Esophagus (tissue), 2 donors: ENCODE measurements around the gene MYOM1. TPM values are rescaled to one million over a fixed set of nuclear protein-coding genes. Genes with fewer than 3 reads are reported as not detected.

ENCODE experiments used
- H3K27ac ChIP-seq, 2 donors: one replicate each; pipeline ENCODE4 v1.5.1; 2013; ENCODE audit warnings: low read depth in 2 of 2, mild to moderate bottlenecking in 2 of 2, inconsistent platforms in 1 of 2, low read length in 1 of 2, moderate library complexity in 1 of 2
- H3K27me3 ChIP-seq, 2 donors: one replicate each; pipeline ENCODE4 v1.6.1; 2013; ENCODE audit warnings: low read length in 2 of 2, control low read depth in 1 of 2, mild to moderate bottlenecking in 1 of 2; ENCODE audit not compliant: insufficient read depth in 2 of 2, control insufficient read depth in 1 of 2
- H3K36me3 ChIP-seq, 2 donors: one replicate each; pipeline ENCODE4 v1.6.1; 2013; ENCODE audit warnings: low read length in 1 of 2; ENCODE audit not compliant: control insufficient read depth in 2 of 2, insufficient read depth in 2 of 2
- H3K4me1 ChIP-seq, 2 donors: one replicate each; pipeline ENCODE4 v1.6.1; 2013; ENCODE audit warnings: low read length in 1 of 2; ENCODE audit not compliant: control insufficient read depth in 2 of 2, insufficient read depth in 2 of 2
- H3K4me3 ChIP-seq, 2 donors: one replicate each; pipeline ENCODE4 v1.5.1; 2013; ENCODE audit warnings: low read length in 2 of 2, mild to moderate bottlenecking in 2 of 2, low read depth in 1 of 2, moderate library complexity in 1 of 2
- H3K9me3 ChIP-seq, 2 donors: one replicate each; pipeline ENCODE4 v1.6.1; 2013; ENCODE audit warnings: mild to moderate bottlenecking in 2 of 2, low read depth in 1 of 2, low read length in 1 of 2, moderate library complexity in 1 of 2; ENCODE audit not compliant: control insufficient read depth in 2 of 2, insufficient read depth in 1 of 2
- WGBS, 2 donors: extraction: QIAGEN DNeasy Blood & Tissue Kit; methylation state at CpG; one replicate each; pipeline ENCODE4 v1.1.7; 2013; 5-methylcytosine and 5-hydroxymethylcytosine counted together
- polyA plus RNA-seq, 2 donors: library from polyadenylated mRNA; stranded (reverse); fragments of 200-250 nt; gene quantifications; one replicate each; pipeline ENCODE4 v1.2.3, GENCODE V29; 2013
- donor health status: healthy with polysubstance abuse.
- donor health status: Bipolar disorder and iron deficiency.

The MYOM1 gene
- polyA plus RNA-seq, 2 donors, result 1.6 to 1.7 TPM

DNA sequence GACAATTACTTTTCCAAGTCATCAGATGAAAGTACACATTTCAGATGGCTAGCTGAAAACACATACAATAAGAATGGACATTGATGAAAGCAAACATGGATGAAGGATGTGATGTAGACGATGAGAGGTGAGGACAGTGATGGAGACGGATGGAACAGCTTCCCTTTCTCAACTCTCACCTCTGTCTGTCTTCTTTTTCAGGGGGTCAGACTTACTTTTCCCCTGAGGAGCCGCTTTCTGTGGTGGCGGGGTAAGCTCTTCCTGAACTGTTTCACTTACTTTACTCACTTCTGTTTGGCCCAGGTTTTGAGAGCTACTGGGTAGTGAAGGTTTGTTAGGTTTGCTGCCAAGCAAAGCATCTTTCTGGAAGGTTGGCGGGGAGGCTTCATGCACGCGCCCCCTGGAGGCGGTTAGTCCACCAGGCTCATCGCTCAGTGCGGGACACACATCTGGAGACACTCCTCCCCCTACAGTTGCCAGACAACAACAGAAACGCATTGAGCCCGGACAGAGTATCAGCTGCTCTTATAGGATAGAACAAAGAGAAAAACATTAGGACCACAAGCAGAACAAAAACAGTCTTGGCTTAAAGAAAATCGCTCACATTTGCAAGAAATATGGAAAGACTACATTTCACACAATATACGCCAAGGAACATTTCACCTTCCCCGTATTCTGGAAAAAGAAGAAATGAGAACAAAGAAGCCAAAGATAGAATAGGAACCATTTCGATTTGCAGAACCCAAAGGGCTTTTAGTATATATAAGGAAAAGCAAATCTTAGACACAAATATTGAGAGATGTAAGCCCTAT, 90.5 kb downstream of the MYOM1 start:
- 30 to 31% methylated on average over 16 of the region's 16 CpGs for WGBS, 2 donors
- Histone ChIP-seq H3K36me3 (no peaks in the 10 kb centered on the region), H3K27me3 (no peaks in the 10 kb centered on the region), H3K4me1 (peaks cover 0 to 2% of the 10 kb centered on the region in 2 donors), H3K27ac (peak overlapping the region in 1 of 2 donors; percentile 7), H3K9me3 (no peaks in the 10 kb centered on the region), H3K4me3 (no peak overlapping the region)

DNA sequence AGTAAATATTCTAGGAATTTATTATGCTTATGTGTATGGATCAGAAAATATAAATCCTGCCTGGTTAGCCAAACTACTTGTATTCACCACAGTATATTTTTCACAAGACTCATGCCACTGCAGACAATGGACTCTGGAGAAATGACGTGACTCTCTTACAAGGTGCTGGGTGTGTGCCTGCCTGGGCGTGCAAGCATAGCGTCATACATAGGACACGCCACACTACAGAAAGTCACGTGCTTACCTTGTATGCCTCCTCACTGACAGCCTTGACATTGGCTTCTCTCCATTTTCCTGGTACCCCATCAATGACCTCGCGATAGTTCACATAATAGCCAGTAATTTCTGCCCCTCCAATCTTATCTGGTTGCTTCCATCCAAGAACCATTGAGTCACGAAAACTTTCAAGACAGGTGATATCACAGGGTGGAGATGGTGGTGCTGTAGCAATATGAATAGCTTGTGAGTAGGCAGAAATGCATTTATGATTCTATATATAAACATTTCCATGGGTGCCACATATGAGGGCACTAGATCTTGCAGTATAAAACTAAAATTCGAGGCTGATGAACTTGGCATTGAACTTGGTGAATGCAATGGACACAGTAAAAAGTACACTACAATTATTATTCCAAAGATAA, 93.2 kb downstream of the MYOM1 start:
- Histone ChIP-seq H3K9me3 (no peaks in the 10 kb centered on the region), H3K4me3 (no peak overlapping the region), H3K36me3 (no peaks in the 10 kb centered on the region), H3K27ac (no peak overlapping the region), H3K27me3 (no peaks in the 10 kb centered on the region), H3K4me1 (peaks cover 0 to 2% of the 10 kb centered on the region in 2 donors)
- WGBS, 2 donors, result 81 to 82% methylated on average over 9 of the region's 9 CpGs

DNA sequence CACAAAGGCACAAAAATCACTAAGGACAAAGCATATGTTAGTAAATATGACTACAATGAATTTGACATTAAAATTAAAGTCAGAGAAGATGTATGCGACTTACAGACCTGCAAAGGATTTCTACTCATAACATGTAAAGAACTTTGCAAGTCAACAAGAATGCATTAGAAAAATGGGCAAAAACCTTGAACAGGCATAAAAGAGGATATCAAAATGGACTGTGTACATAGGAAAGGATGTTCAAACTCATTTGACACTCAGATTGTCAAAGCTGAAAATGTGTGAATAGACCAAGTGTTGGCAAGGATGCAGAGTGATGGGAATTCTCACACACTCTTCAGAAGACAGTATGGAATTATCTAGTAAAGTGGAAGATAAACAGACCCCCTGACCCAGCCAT, 94.9 kb downstream of the MYOM1 start:
- no peaks in the 10 kb centered on the region for H3K36me3 ChIP-seq
- no peaks in the 10 kb centered on the region for H3K27me3 ChIP-seq
- H3K9me3 ChIP-seq, result no peaks in the 10 kb centered on the region
- peaks cover 0 to 2% of the 10 kb centered on the region in 2 donors for H3K4me1 ChIP-seq
- no peak overlapping the region for H3K27ac ChIP-seq
- WGBS, 2 donors, result 100% methylated on average over 1 of the region's 1 CpG
- no peak overlapping the region for H3K4me3 ChIP-seq

- Histone ChIP-seq H3K4me1 (peaks cover 0 to 2% of the 10 kb centered on the region in 2 donors), H3K9me3 (no peaks in the 10 kb centered on the region), H3K36me3 (no peaks in the 10 kb centered on the region), H3K27ac (no peak overlapping the region), H3K27me3 (no peaks in the 10 kb centered on the region), H3K4me3 (no peak overlapping the region)
- 96 to 97% methylated on average over 5 of the region's 5 CpGs for WGBS, 2 donors
Observed at GRCh38 chr18:3122851-3123250, 96.9 kb downstream of the MYOM1 start.

- 66 to 76% methylated on average over 2 of the region's 2 CpGs for WGBS, 2 donors
Observed at GRCh38 chr18:3121259-3121658, 98.5 kb downstream of the MYOM1 start.

GRCh38 chr18:3120356-3120755, 99.4 kb downstream of the MYOM1 start:
- Histone ChIP-seq H3K4me1 (peaks cover 0 to 3% of the 10 kb centered on the region in 2 donors), H3K27ac (peak overlapping the region; percentile 55 to 73)
- WGBS, 2 donors, result 75 to 84% methylated on average over 9 of the region's 9 CpGs

More at GRCh38 chr18:3121259-3121658, 98.5 kb downstream of the MYOM1 start:
- Histone ChIP-seq H3K27ac (no peak overlapping the region), H3K9me3 (no peaks in the 10 kb centered on the region), H3K27me3 (no peaks in the 10 kb centered on the region), H3K4me3 (no peak overlapping the region), H3K36me3 (no peaks in the 10 kb centered on the region), H3K4me1 (peaks cover 0 to 3% of the 10 kb centered on the region in 2 donors)

DNA sequence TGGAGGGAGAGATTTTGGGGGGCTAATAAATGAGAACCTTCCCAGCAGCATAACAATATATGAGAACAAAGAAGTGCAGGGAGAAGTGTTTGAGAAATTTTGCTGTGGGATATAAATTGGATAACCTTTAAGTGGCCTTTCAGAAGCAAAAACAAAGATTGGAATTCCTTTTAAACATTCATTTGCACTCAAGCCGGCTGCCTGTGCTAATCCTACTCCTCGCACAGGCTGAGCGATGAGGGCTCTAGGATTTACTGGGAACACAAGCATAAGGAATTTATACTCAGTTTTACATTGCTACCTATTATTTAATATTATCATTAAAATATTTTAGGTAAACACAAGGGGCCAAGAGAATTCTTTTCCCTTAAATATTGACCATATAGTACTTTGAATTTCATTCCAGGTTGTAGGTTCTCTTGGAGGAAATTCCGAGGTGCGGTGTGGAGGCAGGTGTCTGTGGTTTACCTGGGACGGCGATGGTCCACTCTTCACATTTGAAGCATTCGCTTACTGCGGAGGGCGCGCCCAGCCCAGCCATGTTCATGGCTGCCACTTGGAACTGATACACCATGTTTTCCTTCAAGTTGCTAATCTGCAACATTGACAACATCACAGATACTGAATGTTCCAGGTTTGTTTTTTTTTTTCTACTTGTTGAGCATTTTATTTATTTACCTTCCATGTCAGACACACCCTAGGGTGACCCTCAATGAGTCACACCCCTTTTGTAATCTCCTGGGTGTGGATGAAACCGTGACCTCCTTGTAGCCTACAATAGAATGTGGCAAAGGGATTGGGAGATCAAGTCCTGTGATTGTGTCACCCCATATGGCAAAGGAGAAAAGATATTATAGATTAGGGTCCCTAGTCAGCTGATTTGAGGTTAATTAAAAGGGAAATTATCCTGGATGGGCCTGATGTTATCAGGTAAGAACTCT, 100.1 kb downstream of the MYOM1 start:
- peaks cover 0 to 3% of the 10 kb centered on the region in 2 donors for H3K4me1 ChIP-seq
- H3K36me3 ChIP-seq, result no peaks in the 10 kb centered on the region
- H3K27me3 ChIP-seq, result no peaks in the 10 kb centered on the region
- H3K9me3 ChIP-seq, result no peaks in the 10 kb centered on the region
- H3K27ac ChIP-seq, result peak overlapping the region; percentile 55 to 73
- WGBS, 2 donors, result 88 to 90% methylated on average over 12 of the region's 12 CpGs
- no peak overlapping the region for H3K4me3 ChIP-seq

More at GRCh38 chr18:3120356-3120755, 99.4 kb downstream of the MYOM1 start:
- no peaks in the 10 kb centered on the region for H3K9me3 ChIP-seq
- no peaks in the 10 kb centered on the region for H3K36me3 ChIP-seq
- H3K4me3 ChIP-seq, result no peak overlapping the region
- H3K27me3 ChIP-seq, result no peaks in the 10 kb centered on the region

- no peaks in the 10 kb centered on the region for H3K27me3 ChIP-seq
- 78 to 80% methylated on average over 10 of the region's 10 CpGs for WGBS, 2 donors
- no peaks in the 10 kb centered on the region for H3K9me3 ChIP-seq
- peaks cover 0 to 3% of the 10 kb centered on the region in 2 donors for H3K4me1 ChIP-seq
- H3K4me3 ChIP-seq, result no peak overlapping the region
- H3K36me3 ChIP-seq, result no peaks in the 10 kb centered on the region
- H3K27ac ChIP-seq, result peak overlapping the region; percentile 65 to 71
Observed at GRCh38 chr18:3118195-3119010, 101.4 kb downstream of the MYOM1 start.
